GM19193 (cell line): ENCODE measurements around the gene EPOP.

Experiments
- POLR2A ChIP-seq: IDR thresholded peaks from 4 replicates; pipeline ENCODE4 v1.6.1; 2011; ENCODE audit not compliant: insufficient read depth, insufficient read length; ENCODE audit errors: extremely low read depth

The EPOP gene

DNA sequence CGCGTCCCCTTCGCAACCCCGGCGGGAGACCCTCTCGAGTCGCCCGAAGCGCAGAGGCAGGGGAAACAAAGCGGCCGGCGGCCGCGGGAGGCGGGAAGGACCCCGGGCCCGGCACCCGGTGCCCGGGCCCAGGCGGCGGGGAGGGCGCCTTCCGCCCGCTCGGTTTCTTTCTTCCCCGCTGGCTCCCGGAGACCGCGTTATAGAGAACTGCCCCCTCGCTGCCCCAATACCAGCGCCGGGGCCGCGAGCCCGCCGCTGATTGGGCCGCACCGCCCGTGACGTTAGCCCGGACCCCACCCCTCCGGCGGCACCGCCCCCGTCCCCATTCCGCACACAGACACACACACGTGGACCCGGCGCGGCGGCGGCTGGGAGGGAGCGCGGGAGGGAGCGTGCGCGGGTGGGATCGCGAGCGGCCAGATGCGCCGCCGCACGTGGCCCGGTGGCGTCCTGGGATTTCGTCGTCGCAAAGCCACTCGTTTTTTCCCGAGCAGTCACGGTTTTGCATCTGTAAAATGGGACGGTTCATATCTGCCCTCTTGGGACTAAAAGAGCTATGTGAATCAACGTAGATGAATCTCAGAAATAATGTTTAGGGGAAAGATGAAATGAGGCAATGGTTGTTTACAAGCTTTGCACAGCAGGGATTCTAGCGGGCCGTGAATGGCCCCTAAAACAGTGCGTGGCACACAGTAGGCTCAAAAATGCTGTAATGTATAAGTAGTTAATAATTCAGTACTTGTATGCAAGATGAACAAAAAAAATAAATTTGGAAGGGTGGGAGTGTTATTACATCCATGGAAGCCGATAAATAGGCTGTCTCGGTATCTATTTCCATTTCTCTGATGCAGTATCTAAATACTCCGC is at the start of gene EPOP:
Gene EPOP, minus strand, starts transcription at position 209 of the 867 bp plus-strand sequence. CDS start 462 bp downstream, outside the sequence.
- TF ChIP-seq POLR2A, result peak; percentile 36

DNA sequence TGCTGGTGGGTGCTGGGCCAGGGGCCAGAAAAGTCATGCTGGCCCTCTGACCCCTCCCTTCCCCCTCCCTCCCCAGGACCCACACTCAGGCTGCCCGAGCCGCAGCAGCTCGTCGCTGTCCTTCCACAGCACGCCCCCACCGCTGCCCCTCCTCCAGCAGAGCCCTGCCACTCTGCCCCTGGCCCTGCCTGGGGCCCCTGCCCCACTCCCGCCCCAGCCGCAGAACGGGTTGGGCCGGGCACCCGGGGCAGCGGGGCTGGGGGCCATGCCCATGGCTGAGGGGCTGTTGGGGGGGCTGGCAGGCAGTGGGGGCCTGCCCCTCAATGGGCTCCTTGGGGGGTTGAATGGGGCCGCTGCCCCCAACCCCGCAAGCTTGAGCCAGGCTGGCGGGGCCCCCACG is 47.0 kb upstream of the EPOP start:
- TF ChIP-seq POLR2A, result no peak

DNA sequence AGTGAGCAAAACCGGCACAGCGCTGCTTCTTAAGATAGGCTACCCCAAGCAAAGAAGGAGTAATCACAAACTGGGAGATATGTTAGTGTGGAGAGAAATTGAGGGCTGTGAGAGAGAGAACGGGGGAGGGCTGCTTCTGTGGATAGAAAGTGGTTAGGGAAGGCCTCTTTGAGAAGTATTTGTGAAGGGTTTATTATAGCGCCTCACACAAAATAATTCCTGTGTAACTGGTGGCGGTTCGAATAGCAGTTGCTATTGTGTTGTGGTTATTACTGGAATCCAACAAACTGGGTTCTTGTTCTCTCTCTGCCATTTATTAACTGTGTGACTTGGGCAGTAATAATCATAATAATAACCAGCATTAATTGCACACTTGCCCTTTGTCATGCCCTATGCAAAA is 46.2 kb upstream of the EPOP start:
- TF ChIP-seq POLR2A, result no peak

DNA sequence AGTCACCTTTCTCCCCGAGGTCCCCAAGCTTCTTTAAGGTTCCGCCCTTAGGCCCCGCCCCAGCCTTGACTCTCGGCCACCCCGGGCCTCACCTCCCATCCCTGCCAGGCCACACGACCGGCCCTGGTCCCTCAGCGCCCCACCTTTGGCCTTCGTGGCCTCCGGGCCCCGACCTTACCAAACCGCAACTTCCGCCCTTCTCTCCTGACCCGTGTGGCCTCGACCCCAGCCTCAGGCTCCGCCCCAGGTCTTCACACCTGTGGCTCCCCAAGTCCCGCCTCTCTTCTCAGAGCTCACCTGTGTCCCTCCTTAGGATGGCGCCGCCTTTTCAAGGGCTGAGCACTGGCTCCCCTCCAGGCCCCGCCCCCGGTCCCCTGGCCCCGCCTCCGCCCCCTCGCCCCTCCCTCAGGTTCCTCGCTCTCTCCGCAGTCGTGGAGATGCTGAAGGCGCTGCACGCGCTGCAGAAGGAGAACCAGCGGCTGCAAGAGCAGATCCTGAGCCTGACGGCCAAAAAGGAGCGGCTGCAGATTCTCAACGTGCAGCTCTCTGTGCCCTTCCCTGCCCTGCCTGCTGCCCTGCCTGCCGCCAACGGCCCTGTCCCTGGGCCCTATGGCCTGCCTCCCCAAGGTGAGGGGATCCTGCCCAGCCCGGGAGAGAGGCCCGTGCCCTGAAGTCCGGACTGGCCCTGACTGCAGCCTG is 45.3 kb upstream of the EPOP start:
- no peak for TF ChIP-seq POLR2A

DNA sequence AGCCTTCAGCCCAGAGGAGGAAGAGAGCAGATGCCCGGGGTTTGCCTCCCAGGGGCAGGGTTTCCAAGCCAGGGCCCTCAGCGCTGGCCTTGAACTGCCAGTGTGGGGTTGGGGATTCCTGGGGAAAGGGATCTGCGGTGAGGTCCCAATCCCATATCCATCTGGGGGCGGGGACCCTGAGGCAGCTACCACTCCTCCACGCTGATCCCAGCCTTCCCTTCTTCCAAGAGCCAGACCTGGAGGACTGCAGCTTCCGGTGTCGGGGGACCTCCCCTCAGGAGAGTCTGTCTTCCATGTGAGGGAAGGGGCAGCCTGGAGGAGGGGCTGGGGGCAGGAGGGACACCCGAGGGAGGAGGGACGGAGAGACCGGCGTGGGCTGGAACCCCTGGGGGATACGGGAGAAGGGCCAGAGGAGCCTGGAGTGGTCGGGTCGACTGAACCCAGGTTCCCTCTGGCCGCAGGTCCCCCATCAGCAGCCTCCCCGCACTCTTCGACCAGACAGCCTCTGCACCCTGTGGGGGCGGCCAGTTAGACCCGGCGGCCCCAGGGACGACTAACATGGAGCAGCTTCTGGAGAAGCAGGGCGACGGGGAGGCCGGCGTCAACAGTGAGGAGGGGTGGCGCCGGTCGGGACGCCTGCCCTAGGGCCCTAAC is 44.7 kb upstream of the EPOP start:
- TF ChIP-seq POLR2A, result no peak

DNA sequence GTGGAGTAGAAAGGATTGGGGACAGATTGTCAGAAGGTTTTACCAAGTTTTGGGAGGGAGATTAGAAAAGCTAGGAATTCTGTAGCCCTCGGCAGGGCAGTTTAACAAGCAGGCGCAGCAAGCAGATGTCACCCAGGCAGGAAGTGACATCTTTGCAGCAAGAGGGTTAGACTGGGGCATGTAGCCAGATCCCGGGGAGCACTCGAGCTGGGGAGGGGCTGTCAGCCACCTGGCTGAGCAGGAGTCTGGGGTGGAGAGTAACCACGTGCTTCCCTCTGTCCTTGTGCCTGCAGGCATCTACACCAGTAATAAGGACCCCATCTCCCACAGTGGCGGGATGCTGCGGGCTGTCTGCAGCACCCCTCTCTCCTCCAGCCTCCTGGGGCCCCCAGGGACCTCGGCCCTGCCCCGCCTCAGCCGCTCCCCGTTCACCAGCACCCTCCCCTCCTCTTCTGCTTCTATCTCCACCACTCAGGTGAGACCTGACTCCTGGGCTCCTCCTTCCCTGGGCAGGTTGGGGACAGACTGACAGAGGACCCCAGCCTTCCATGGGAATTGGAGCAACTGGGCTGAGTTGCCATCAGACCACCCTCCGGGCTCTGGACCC is 42.5 kb upstream of the EPOP start:
- TF ChIP-seq POLR2A, result no peak

DNA sequence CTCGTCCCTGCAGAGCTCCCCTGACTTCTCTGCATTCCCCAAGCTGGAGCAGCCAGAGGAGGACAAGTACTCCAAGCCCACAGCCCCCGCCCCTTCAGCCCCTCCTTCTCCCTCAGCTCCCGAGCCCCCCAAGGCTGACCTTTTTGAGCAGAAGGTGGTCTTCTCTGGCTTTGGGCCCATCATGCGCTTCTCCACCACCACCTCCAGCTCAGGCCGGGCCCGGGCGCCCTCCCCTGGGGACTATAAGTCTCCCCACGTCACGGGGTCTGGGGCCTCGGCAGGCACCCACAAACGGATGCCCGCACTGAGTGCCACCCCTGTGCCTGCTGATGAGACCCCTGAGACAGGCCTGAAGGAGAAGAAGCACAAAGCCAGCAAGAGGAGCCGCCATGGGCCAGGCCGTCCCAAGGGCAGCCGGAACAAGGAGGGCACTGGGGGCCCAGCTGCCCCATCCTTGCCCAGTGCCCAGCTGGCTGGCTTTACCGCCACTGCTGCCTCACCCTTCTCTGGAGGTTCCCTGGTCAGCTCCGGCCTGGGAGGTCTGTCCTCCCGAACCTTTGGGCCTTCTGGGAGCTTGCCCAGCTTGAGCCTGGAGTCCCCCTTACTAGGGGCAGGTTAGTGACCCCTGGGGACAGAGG is 41.7 kb upstream of the EPOP start:
- no peak for TF ChIP-seq POLR2A

DNA sequence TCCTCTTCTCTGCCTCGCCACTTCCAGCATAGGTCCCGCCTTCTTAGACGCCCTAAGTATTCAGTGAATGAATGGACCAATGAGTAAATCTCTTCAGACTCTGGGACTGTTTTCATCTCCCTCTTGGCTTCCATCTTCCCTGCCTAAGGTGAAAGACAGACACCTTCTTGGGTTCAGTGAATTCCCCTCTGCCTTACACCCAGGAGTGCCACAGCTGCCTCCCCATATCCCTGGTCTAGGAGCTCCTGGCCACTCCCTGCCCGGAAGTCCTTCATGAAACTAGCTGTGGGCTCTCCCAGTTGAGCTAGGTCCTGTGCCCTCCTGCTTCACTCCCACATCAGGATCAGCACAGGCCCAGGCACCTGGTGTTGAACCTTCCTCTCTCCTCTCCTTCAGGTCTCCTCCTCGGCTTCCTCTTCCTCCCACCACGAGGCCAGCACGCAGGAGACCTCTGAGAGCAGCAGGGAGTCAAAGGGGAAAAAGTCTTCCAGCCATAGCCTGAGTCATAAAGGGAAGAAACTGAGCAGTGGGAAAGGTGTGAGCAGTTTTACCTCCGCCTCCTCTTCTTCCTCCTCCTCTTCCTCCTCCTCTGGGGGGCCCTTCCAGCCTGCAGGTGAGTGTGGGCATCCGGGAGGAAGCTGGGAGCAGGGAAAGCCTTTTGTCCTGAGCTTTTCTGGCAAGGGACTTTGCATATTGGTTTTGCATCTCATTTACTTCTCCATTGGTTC is 40.6 kb upstream of the EPOP start:
- TF ChIP-seq POLR2A, result peak; percentile 27

DNA sequence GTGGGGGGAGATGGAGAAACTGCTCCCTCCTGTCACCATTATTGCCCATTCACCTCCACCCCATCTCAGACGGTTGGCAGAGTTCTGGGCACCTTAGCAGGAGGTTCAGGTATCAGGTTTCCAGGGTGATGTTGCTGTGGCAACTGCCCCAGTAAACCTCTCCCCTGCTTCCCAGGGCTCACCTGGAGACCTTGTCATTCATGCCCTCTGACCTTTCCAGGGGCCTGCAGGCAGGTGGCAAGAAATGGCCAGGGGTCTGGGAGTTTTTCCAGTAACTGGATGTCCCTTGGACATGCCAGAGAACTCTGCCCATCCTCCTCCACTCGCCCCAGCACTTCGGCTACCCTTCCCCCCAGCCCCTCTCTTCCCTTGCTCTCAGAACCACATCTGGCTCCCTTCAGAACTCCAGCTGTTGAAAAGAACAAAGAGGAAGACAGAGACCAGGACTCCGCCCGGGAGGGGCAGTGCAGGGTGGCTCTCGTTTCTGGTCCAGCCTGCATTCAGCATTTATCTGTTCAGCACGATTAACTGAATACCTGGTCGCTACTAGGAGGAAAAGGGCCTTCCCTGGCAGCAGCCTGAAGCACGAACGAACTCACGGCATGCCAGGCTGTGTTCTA is 38.8 kb upstream of the EPOP start:
- TF ChIP-seq POLR2A, result no peak

DNA sequence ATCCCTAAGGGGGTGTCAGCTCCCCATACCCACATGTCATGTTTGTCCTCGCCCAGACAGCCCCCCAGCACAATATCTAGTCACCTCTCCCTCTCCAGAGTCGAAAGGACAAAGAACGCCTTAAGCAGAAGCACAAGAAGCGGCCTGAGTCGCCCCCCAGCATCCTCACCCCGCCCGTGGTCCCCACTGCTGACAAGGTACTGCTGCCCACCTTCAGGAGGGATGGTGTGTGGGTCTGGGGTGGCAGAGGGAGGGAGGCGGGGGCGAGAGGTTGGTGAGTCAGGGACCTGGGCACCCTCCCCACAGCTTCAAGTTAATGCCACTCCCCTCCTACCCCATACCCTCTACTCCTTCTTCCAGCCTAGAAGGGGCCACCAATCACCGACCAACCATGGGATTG is 37.8 kb upstream of the EPOP start:
- TF ChIP-seq POLR2A, result no peak

DNA sequence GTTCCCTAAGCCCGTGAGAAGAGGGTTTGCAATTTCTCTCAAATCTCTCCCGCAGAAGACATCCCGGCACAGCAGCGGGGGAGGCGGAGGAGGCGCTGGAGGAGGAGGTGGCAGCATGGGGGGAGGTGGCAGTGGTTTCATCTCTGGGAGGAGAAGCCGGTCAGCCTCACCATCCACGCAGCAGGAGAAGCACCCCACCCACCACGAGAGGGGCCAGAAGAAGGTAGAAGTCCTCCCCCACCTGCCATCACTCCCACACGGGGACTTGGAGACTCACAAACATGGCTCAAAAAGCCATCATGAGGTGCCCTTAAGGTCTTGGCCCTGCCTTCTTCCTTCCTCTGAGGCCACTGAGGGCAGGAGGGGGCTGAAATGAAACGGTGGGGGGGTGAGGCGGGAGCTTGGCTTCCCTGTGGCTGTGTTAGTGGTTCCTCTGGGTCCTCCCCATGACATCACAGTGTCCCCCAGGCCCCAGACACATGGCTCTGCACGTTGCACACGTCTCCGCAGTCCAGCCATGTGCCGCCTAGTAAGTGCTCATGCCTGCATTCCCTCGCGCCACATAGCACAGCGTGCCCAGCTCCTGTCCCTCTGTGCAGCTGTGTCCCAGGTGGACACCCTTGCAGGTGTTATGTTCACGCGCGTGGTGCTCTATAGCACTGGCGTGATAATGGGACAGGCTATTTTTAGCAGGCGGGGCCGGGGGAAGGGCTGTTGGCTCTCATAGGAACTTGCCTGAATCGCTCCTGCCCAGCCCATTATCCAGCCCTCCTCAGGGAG is 37.2 kb upstream of the EPOP start:
- no peak for TF ChIP-seq POLR2A

DNA sequence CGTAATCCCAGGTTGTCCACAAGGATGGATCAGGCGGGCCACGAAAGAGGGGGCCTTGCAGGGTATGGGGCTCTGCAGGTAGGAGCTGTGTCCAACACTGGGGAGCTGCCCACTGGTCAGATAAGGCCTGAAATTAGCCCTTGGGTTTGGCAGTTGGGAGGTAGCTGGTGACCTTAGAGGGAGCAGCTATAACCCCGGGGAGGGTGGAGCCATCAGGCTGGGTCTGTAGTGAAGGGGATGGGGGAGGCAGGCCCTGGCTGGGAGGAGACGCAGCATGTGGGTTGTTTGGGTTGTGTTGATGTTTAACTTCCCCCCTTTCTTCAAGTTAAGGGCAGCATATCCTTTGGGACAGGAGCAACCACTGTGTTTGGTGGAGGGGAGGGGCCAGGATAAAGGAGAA is 36.2 kb upstream of the EPOP start:
- TF ChIP-seq POLR2A, result no peak

DNA sequence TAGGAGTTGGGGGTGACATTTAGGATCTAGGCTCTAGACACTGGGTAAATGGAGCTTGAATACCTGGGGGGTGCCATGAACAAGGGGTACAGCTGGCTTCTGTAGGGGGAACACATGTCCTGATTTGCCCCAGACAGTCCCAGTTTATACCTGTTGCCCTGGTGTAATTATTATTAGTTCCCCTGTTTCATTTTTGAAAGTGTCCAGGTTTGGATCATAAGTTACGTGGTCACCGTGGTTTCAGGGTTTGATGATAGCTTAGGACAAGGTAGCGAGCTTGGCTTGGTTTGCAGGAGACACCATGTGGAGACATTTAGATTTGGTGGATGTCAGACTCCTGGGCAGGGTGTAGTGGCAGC is 35.8 kb upstream of the EPOP start:
- TF ChIP-seq POLR2A, result no peak
